AG10803 (cell line): ENCODE measurements around the gene GNG12.

Source experiments
- DNase-seq: peaks from one replicate; pipeline ENCODE4 v3.0.0; 2010; ENCODE audit warnings: low read depth
- H3K4me3 ChIP-seq: 2 replicates; pipeline ENCODE4 v1.5.1; 2011; ENCODE audit warnings: mild to moderate bottlenecking, low read length, control low read depth
- TF ChIP-seq, protein P1 (sequence below): conservative IDR thresholded peaks from 2 replicates; pipeline ENCODE4 v1.5.1; 2011; ENCODE audit warnings: mild to moderate bottlenecking, low read length, control low read depth, inconsistent platforms

GNG12 gene

DNA sequence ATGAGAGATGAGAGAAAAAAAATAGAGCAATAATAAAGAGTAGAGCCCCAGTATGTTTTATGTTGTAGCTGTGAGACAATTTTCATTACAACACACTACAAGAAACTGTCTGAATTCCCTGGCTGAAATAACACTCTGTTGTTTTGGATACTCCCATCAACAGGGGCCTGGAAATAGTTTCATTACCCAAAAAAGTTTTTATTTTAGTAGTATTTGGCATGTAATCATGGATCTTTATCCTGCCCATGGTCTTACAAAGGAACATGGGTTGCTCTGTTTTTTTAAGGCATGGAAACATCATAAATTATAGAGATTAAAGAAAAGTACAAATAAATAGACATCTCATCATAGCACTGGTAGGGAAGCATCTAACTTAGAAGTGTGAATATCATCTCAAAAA lies 56.3 kb downstream of the GNG12 start:
- no peak overlapping the region for H3K4me3 ChIP-seq
- TF ChIP-seq, protein P1, sequence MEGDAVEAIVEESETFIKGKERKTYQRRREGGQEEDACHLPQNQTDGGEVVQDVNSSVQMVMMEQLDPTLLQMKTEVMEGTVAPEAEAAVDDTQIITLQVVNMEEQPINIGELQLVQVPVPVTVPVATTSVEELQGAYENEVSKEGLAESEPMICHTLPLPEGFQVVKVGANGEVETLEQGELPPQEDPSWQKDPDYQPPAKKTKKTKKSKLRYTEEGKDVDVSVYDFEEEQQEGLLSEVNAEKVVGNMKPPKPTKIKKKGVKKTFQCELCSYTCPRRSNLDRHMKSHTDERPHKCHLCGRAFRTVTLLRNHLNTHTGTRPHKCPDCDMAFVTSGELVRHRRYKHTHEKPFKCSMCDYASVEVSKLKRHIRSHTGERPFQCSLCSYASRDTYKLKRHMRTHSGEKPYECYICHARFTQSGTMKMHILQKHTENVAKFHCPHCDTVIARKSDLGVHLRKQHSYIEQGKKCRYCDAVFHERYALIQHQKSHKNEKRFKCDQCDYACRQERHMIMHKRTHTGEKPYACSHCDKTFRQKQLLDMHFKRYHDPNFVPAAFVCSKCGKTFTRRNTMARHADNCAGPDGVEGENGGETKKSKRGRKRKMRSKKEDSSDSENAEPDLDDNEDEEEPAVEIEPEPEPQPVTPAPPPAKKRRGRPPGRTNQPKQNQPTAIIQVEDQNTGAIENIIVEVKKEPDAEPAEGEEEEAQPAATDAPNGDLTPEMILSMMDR, result no peak
- no peak for DNase-seq

DNA sequence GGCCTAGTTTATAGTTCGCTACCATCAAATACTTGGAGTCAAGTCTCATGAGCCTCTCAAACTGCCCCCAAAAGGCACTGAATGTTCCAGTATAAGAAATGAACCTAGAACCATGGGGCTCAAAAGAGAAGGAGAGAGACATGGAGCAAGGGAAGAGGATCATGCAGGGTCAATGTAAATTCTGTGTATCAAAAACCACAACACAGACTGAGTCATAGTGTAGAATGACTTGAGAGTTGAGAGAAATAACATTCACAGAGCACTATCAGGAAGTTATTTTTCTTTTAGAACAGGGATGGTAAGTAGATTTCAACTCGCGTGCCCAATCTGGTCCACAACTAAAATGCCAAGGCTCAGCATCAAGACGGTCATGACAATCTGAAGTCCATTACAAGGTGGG lies 59.8 kb downstream of the GNG12 start:
- H3K4me3 ChIP-seq, result no peak overlapping the region
- TF ChIP-seq, protein P1, result no peak
- DNase-seq, result no peak

DNA sequence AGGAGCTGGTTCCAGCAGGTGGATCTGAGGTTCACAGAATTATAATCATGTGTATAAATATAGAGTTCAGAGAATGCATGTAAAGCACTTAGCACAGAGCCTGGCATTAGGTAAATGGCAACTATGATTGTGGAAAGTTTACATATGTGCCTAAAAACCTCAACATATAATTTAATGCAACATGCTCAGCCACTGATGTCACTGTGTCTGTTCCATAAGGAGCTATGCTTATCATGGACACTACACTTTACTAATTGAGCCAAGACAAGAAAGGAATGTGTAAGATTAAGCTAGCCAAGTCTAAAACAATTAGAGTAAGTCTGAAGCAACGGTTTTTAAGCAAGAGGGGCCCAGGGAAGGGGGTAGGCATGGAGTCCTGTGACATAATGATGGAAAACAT lies 61.5 kb downstream of the GNG12 start:
- DNase-seq, result peak; percentile 48
- TF ChIP-seq, protein P1, result no peak
- no peak overlapping the region for H3K4me3 ChIP-seq

DNA sequence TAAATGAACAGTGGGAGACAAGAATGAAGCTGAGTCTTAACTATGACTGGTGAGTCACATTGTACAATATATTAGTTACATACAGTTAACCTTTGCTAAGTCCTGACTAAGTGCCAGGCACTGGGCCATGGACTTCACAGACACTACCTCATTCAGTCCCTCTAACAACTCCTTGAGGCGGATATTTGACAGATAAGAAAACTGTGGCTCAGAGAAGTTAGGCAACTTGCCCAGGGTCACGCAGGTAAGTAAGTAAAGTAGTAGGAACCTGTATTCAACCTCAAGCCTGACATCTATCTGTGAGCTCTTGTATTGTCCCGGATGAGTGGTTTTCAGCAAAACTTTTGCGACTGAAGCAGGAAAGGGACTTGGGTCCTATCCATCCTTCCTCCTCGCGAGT lies 62.1 kb downstream of the GNG12 start:
- TF ChIP-seq, protein P1, result peak; percentile 12
- DNase-seq, result peak; percentile 45

DNA sequence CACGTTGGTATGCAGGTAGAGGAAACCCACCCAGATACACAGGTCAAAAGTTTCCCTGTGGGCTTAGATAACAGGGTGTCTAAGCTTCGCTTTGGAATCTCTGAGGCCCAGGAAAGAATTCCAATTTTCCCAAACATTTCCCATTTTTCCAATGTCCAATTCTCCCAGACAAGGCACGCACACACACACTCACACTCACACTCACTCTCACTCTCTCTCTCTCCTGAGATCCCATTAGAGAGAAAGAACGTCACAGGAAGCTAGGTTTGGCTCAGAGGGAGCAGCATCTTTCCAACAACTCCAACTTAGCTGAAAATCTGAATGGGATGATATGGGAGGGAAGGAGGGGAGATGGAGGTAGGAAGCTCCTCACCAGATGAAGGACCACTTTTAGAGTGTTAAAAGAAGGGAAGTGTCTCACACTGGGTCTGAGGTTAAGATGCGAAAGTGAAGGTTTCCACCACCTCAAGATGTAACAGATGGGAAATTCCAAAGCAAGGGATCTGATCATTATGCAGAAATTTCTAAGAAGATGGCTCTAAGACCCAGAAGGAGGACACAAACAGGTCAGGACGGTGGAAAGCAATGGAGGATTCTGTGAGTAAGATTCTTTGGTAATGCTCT lies 63.5 kb downstream of the GNG12 start:
- TF ChIP-seq, protein P1, result no peak
- H3K4me3 ChIP-seq, result no peak overlapping the region
- no peak for DNase-seq

More for the DNA sequence above, 62.1 kb downstream of the GNG12 start:
- H3K4me3 ChIP-seq, result no peak overlapping the region

DNA sequence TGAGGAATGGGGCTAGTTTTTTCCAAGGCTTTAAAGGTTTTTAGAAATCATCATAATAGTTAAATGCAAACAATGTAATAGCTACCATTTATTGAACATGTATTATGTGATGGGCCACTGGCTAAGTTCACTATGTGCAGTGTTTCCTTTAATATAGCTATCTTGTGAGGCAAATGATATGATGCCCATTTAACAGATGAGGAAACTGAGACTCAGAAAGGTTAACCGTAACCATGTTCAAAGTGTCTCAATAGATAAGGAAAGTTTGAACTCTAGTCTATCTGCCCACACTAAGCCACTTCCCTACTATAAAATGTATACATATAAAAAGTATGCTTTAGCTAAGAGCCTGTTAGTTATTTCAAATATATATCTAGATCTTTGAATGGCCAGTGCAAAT lies 64.8 kb downstream of the GNG12 start:
- no peak overlapping the region for H3K4me3 ChIP-seq
- DNase-seq, result no peak
- TF ChIP-seq, protein P1, result no peak

DNA sequence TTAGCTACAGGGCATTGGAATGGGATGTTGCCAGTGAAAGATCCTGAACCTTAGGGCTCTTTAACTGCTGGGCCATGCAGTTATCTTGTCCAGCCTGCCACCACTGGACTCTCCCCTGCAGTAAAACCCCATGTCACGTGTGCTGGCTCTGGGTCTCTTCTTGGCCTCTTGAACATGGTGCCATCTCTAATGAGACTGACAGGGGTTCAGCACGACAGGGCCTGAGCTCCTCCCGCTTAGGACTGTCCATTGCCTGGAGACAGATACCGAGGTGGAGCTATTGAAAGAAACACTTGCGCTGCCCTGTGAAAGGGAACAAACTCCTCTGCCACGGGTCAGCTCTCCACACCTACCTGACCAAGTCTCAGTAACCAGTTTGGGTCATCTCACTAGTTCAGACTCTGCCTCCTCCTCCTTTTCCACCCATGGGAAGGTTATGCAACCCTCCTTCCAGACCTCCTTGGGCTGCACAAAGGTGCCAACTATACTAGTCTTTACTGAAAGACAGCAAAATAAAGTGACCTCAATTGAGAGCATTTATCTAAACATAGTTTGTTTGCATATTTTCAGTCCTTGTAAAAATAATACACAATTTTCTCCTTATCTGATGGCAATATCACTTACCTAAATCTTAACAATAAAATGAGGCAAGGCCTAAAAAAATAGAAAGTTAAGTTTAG lies 66.0 kb downstream of the GNG12 start:
- DNase-seq, result no peak
- TF ChIP-seq, protein P1, result no peak
- H3K4me3 ChIP-seq, result no peak overlapping the region
